Stimulated activated CD4-positive, alpha-beta T cell treated with anti-CD3 and anti-CD28 coated beads, Interleukin-2, amount 100 ng/mL, for 4 hours (primary cell): ENCODE measurements around the gene PIGW.
A peak's percentile ranks its signal among the peaks of the same experiment; 100 is the strongest.

Experiments used
- DNase-seq: peaks from one replicate; pipeline ENCODE4 v3.0.0-alpha.2; 2020; ENCODE audit warnings: low read depth

The PIGW gene

GRCh38 chr17:36545465-36546417, 11.0 kb downstream of the PIGW start:
- peak; percentile 94 for DNase-seq

- no peak for DNase-seq
Measured at GRCh38 chr17:36546418-36547093, 11.8 kb downstream of the PIGW start.

DNA sequence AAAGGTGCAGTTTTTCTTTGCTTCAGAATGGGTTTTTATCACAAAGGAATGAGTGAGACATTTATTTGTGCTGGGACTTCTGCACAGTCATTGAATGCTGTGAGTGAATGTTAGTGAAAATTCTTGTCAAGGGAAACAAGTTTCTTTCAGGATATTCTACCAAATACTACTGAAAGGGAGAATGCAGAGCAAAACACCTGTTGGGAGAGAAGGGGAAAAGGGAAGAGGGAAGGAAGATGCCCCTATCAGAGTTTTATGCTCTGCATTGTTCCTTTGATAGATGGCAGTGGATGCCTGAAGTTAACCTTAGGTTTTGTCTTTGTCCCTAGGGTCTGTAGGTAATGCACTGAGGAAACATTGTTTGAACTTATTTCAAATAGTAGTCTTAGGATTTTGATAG, 13.0 kb downstream of the PIGW start:
- DNase-seq = no peak

DNA sequence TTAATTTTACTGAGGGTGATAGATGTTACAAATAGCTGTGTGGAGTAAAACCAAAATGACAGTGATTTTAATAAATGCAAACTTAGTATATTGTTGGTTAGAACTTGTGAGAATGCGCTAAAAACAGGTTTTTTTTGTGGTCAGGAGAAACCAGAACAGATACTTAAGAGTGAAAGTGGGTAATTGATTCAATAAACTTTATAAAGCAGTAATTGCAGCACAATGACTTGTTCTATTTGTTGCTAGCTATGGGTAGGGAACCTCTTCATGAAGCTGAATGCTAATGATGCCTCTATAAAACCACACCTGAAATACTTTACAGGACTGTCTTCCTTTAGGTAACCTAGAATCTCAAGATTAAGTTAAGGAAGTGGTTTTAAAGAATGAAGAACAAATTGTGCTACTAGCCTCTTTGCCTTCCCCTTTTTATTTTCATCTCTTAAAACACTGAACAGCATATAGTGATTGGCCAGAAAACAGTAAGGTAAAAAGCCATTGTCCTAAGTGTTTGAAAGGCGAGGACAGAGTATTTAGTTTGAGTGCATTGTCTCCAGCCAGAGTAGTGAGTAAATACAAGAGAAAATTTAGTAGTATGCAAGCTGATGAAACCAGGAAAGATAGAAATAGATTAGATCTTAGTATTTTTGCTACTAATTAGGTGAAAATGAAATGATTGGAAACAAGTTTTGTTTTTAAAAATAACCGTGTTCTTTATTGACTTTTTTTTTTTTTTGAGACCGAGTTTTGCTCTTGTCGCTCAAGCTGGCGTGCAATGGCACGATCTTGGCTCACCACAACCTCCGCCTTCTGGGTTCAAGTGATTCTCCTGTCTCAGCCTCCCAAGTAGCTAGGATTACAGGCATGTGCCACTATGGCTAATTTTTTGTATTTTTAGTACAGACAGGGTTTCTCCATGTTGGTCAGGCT, 16.0 kb downstream of the PIGW start:
- no peak for DNase-seq

DNA sequence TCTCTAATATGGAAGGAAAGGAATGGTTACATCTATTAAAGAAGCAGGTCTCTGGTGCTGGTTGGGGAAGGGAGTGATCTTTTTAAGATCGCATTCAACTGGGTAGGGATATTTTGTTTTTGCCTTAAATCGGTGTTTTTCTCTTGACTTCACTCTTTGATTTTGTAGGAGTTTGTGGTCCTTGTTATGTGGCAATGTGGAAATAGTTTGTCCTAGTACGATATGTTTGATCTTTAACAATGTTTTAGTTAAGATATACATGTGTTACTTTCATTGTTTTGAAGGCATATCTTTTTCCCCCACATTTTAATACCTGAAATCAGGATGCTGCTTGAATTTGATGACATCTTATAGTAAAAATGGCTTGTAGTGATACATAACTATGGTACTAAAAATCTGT, 18.7 kb downstream of the PIGW start:
- no peak for DNase-seq

GRCh38 chr17:36566081-36566480, 31.3 kb downstream of the PIGW start:
- DNase-seq = no peak

DNA sequence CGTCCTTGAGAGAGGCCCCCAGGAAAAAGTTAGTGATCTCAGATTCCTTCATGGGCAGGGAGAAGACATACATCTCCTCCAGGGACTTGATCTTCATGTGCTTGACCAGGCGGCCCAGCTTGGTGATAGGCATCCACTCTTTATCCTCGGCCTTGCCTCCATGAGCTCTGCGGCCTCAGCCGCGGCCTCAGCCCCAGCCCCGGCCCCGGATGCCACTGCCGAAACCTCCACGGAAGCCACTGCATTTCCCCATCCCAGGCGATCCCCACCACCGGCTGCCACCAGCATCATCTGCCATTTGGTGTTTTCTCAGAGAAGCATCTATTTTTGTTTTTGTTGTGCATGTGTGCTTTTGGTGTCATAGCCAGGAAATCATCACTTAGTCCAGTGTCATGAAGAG, 40.2 kb downstream of the PIGW start:
- no peak for DNase-seq

GRCh38 chr17:36576793-36577192, 42.0 kb downstream of the PIGW start:
- no peak for DNase-seq

- no peak for DNase-seq
Measured at GRCh38 chr17:36578671-36579070, 43.9 kb downstream of the PIGW start.

DNA sequence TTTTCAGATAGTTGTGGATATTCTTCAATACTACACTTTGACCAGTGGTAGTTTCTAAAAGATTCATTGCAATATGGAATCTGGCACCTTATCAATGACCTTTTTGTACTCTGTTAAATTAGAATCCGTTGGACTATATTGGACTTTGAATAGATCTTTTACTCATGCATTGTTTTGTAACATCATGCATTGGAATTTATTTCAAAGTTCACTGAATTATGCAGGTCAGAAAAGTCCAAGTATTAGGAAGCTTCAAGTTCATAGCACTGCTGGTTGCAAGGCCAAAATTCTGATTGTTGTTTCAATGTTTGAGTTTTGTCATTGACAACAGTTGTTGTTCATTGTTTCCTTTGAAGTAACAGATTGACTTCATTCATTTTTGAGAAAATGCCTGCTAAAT, 49.0 kb downstream of the PIGW start:
- no peak for DNase-seq

DNA sequence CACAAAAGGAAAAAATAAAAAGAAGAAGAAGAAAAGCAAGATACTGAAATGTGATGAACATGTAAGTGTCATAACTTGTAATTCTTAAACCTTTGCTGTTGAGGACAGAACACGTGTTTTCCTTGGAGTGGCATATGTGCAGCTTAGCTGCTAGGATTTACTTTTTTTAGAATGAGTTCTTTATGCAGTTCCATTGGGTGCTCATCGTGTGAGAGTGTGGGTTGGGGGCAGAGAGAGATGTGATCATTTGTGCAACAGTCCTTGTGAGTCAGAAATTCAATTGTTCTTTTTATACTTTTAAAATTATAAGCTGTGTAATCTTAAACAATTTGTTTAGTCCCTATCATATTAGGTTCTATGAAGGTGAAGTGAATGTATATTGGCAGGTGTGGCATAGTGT, 51.4 kb downstream of the PIGW start:
- no peak for DNase-seq
